ENCODE results near the gene TMED7. TPM values are rescaled to one million over a fixed set of nuclear protein-coding genes. Genes with fewer than 3 reads are reported as not detected.

TMED7 gene
- total and polyA plus RNA-seq, 2 of the 13 experiments (the other 11 are each of a cell fraction or from before 2014, with no cell fraction given) = 58.0 to 113 TPM

DNA sequence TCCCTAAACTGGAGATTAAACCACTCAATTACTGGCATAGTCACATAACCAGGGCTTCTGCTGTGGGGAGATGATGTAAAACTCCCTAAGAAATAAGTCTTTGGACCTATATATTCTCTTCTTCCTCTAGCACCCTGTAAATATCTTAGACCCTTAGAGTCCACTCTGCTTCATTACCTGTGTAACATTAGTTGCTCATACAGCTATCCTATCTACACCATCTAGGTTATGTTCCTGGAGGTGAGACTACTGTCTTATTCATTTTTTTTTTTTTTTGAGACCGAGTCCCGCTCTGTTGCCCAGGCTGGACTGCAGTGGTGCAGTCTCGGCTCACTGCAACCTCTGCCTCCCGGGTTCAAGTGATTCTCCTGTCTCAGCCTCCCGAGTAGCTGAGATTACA is 14.0 kb downstream of the TMED7 start:
- POLR2A ChIA-PET = no interaction called here
- in situ Hi-C loops (cut with HindIII; ENCODE audit: extremely low pct_ligation_motif_present, low pct_unique_long_range_greater_than_20kb) = no loop called here

More for the DNA sequence above, 14.0 kb downstream of the TMED7 start:
- Histone ChIP-seq H3K9ac (ENCODE audit: insufficient read depth, low read depth, low read length) (no peak overlapping the region), H3K4me2 (ENCODE audit: low read depth, low read length) (no peak overlapping the region), H3K27ac (ENCODE audit: extremely low read length, insufficient read depth, low read length) (no peak overlapping the region), H4K20me1 (ENCODE audit: insufficient read depth, low read length) (peaks cover 4% of the 10 kb centered on the region; the same call in 1 of the 2 replicates), H2AFZ (ENCODE audit: low read length) (no peak overlapping the region), H3K4me1 (ENCODE audit: insufficient read depth, low read length) (no peaks in the 10 kb centered on the region), H3K4me3 (replicated peaks in 1 of 3; ENCODE audit: insufficient read depth in 1 of 3, low read depth in 2 of 3, low read length in 3 of 3) (no peak overlapping the region), H3K9me3 (ENCODE audit: low read length) (no peaks in the 10 kb centered on the region), H3K27me3 (ENCODE audit: control insufficient read depth in 1 of 2, insufficient read depth in 2 of 2, low read length in 2 of 2) (no peaks in the 10 kb centered on the region), H3K79me2 (ENCODE audit: insufficient read depth, low read length) (no peaks in the 10 kb centered on the region), H3K36me3 (replicated peaks in 1 of 2; ENCODE audit: control insufficient read depth in 1 of 2, insufficient read depth in 2 of 2, low read length in 2 of 2) (peaks cover 2 to 23% of the 10 kb centered on the region in 2 experiments; a peak in 3 of 5 replicates)
- DNase-seq (ENCODE audit: low spot score) (no peak), ATAC-seq (no peak; the same call in 2 of the 3 replicates), FAIRE-seq (no peak)
- BruUV-seq (replicated peaks) = no TSS peak
- intact Hi-C loops (cut with micrococcal nuclease; ENCODE audit: unreplicated experiment) = no loop called here
- TF ChIP-seq ZNF678 (CRISPR knock-in tag; IDR thresholded peaks at IDR 0.05) (no peak), ZNF441 (CRISPR knock-in tag; IDR thresholded peaks at IDR 0.05; ENCODE audit: borderline replicate concordance) (no peak), MZF1 (CRISPR knock-in tag; IDR thresholded peaks at IDR 0.05; ENCODE audit: borderline replicate concordance) (no peak), TOE1 (CRISPR knock-in tag; IDR thresholded peaks at IDR 0.05) (no peak), FOXM1 (CRISPR knock-in tag; IDR thresholded peaks at IDR 0.05) (no peak), ZKSCAN5 (CRISPR knock-in tag; IDR thresholded peaks at IDR 0.05) (no peak), KLF9 (CRISPR knock-in tag; IDR thresholded peaks at IDR 0.05; ENCODE audit: low read depth) (no peak), ZNF607 (CRISPR knock-in tag; IDR thresholded peaks at IDR 0.05; ENCODE audit: borderline replicate concordance) (no peak), ZNF782 (CRISPR knock-in tag; IDR thresholded peaks at IDR 0.05; ENCODE audit: borderline replicate concordance) (no peak), ZFP90 (CRISPR knock-in tag; IDR thresholded peaks at IDR 0.05; ENCODE audit: borderline replicate concordance) (no peak), CCAR2 (optimal IDR thresholded peaks at IDR 0.05; ENCODE audit: low read depth, low read length) (no peak), TSC22D2 (CRISPR knock-in tag; IDR thresholded peaks at IDR 0.05; ENCODE audit: borderline replicate concordance) (no peak)
- TF ChIP-seq, protein P1, sequence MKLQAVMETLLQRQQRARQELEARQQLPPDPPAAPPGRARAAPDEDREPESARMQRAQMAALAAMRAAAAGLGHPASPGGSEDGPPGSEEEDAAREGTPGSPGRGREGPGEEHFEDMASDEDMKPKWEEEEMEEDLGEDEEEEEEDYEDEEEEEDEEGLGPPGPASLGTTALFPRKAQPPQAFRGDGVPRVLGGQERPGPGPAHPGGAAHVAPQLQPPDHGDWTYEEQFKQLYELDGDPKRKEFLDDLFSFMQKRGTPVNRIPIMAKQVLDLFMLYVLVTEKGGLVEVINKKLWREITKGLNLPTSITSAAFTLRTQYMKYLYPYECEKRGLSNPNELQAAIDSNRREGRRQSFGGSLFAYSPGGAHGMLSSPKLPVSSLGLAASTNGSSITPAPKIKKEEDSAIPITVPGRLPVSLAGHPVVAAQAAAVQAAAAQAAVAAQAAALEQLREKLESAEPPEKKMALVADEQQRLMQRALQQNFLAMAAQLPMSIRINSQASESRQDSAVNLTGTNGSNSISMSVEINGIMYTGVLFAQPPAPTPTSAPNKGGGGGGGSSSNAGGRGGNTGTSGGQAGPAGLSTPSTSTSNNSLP (IDR thresholded peaks at IDR 0.05; ENCODE audit: low read depth, low read length) = no peak
- TF ChIP-seq, protein P2, sequence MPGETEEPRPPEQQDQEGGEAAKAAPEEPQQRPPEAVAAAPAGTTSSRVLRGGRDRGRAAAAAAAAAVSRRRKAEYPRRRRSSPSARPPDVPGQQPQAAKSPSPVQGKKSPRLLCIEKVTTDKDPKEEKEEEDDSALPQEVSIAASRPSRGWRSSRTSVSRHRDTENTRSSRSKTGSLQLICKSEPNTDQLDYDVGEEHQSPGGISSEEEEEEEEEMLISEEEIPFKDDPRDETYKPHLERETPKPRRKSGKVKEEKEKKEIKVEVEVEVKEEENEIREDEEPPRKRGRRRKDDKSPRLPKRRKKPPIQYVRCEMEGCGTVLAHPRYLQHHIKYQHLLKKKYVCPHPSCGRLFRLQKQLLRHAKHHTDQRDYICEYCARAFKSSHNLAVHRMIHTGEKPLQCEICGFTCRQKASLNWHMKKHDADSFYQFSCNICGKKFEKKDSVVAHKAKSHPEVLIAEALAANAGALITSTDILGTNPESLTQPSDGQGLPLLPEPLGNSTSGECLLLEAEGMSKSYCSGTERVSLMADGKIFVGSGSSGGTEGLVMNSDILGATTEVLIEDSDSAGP (CRISPR knock-in tag; IDR thresholded peaks at IDR 0.05; ENCODE audit: borderline replicate concordance) = no peak
- TF ChIP-seq, protein P3, sequence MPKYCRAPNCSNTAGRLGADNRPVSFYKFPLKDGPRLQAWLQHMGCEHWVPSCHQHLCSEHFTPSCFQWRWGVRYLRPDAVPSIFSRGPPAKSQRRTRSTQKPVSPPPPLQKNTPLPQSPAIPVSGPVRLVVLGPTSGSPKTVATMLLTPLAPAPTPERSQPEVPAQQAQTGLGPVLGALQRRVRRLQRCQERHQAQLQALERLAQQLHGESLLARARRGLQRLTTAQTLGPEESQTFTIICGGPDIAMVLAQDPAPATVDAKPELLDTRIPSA (CRISPR knock-in tag; IDR thresholded peaks at IDR 0.05; ENCODE audit: borderline replicate concordance) = no peak
- WGBS (ENCODE audit: low lambda C conversion rate) = 98% methylated on average over 5 of the region's 5 CpGs
- CTCF ChIA-PET (ENCODE audit: low intra/inter-chr PET ratio, low total read pairs) = no interaction called here

Measured in HepG2 (cell line).